H1 (cell line): ENCODE results near the gene ARID1B. TPM values are rescaled to one million over a fixed set of nuclear protein-coding genes. Genes with fewer than 3 reads are reported as not detected.

Source experiments
- CTCF ChIA-PET: fragments of 300-600 bp; sonication (Branson Sonifier 250); formaldehyde crosslinking; loops from one replicate; lab custom pipeline; 2021; ENCODE audit not compliant: partially characterized antibody; lab: Charles Lee
- POLR2A ChIA-PET: fragments of 300-600 bp; sonication (Branson Sonifier 250); formaldehyde crosslinking; loops from one replicate; lab custom pipeline; 2021; ENCODE audit warnings: inconsistent platforms; ENCODE audit not compliant: partially characterized antibody; lab: Charles Lee
- DNase-seq, 2 experiments: peaks; one replicate each; pipeline versions ENCODE4 v3.0.0 to v3.0.0-alpha.2; 2010 to 2022; ENCODE audit warnings: low spot score in 2 of 2, low read depth in 1 of 2, mixed read lengths in 1 of 2
- FAIRE-seq: peaks from 2 replicates; lab custom pipeline; 2011; peaks lifted over from hg19 to GRCh38; lab: Jason Lieb, UNC
- H2AFZ ChIP-seq: 2 replicates; pipeline ENCODE4 v1.8.1; 2012; ENCODE audit warnings: low read length, inconsistent platforms
- H2AK5ac ChIP-seq: 2 replicates; pipeline ENCODE4 v1.6.1; 2013; ENCODE audit warnings: low read depth, low read length
- H2BK120ac ChIP-seq: replicated peaks from 2 replicates; pipeline ENCODE3; 2013; ENCODE audit warnings: low read depth, low read length, inconsistent platforms
- H2BK12ac ChIP-seq: 2 replicates; pipeline ENCODE4 v1.6.1; 2013; ENCODE audit warnings: low read depth, low read length
- H2BK15ac ChIP-seq: 2 replicates; pipeline ENCODE4 v1.6.1; 2013; ENCODE audit warnings: low read length
- H2BK20ac ChIP-seq: 2 replicates; pipeline ENCODE4 v1.6.1; 2013; ENCODE audit warnings: low read length
- H2BK5ac ChIP-seq: 2 replicates; pipeline ENCODE4 v1.6.1; 2013; ENCODE audit warnings: low read depth, low read length
- H3K14ac ChIP-seq: 2 replicates; pipeline ENCODE4 v1.6.1; 2013; ENCODE audit warnings: inconsistent platforms; ENCODE audit not compliant: insufficient read length
- H3K18ac ChIP-seq: 2 replicates; pipeline ENCODE4 v1.6.1; 2013; ENCODE audit warnings: low read length; ENCODE audit errors: extremely low read depth
- H3K23ac ChIP-seq: 2 replicates; pipeline ENCODE4 v1.6.1; 2013; ENCODE audit warnings: inconsistent platforms; ENCODE audit not compliant: insufficient read length
- H3K23me2 ChIP-seq: 2 replicates; pipeline ENCODE4 v1.6.1; 2013; ENCODE audit warnings: low read depth, low read length
- H3K27ac ChIP-seq: 2 replicates; pipeline ENCODE4 v1.6.1; 2011; ENCODE audit warnings: low read depth, low read length, inconsistent platforms
- H3K27me3 ChIP-seq, 4 experiments: replicated peaks in 1 of 4; 1 replicate in 1 of 4; 2 replicates in 3 of 4; pipeline versions ENCODE4 v1.6.1 to v1.8.1; 2011 to 2013; ENCODE audit warnings: low read length in 3 of 4, mild to moderate bottlenecking in 3 of 4, inconsistent platforms in 2 of 4, mixed read lengths in 2 of 4, moderate library complexity in 1 of 4; ENCODE audit not compliant: control insufficient read depth in 3 of 4, insufficient read depth in 3 of 4; ENCODE audit errors: extremely low read depth in 1 of 4
- H3K36me3 ChIP-seq, 4 experiments: 2 replicates each; pipeline versions ENCODE4 v1.6.1 to v1.8.1; 2011 to 2013; ENCODE audit warnings: mild to moderate bottlenecking in 4 of 4, low read length in 3 of 4, moderate library complexity in 2 of 4, control low read depth in 1 of 4, inconsistent platforms in 1 of 4; ENCODE audit not compliant: insufficient read depth in 4 of 4, control insufficient read depth in 2 of 4
- H3K4ac ChIP-seq: replicated peaks from 2 replicates; pipeline ENCODE3; 2013; ENCODE audit warnings: low read length, low read depth, mixed read lengths, inconsistent platforms; ENCODE audit not compliant: insufficient read length
- H3K4me1 ChIP-seq, 4 experiments: replicated peaks in 1 of 4; 1 replicate in 1 of 4; 2 replicates in 3 of 4; pipeline versions ENCODE4 v1.6.1 to v1.8.1; 2011 to 2013; ENCODE audit warnings: low read length in 3 of 4, inconsistent platforms in 2 of 4, mixed read lengths in 1 of 4; ENCODE audit not compliant: insufficient read depth in 4 of 4, control insufficient read depth in 3 of 4
- H3K4me2 ChIP-seq, 2 experiments: 2 replicates each; pipeline versions ENCODE4 v1.6.1 to v1.8.1; 2011 to 2013; ENCODE audit warnings: low read depth in 2 of 2, low read length in 2 of 2, control low read depth in 1 of 2, inconsistent platforms in 1 of 2, mild to moderate bottlenecking in 1 of 2; ENCODE audit not compliant: insufficient read depth in 1 of 2
- H3K4me3 ChIP-seq, 4 experiments: fragments of 200-600, 300-600 bp in 1 of 4; sonication (generic), shearing (Covaris generic), sonication (Bioruptor Twin) in 1 of 4; 2 replicates each; pipeline versions ENCODE4 v1.5.1 to v1.8.1; 2011 to 2016; ENCODE audit warnings: low read length in 4 of 4, low read depth in 3 of 4, control low read depth in 2 of 4, inconsistent platforms in 2 of 4, mild to moderate bottlenecking in 2 of 4, mixed read lengths in 1 of 4, moderate library complexity in 1 of 4; ENCODE audit not compliant: insufficient read depth in 2 of 4; ENCODE audit errors: extremely low read depth in 1 of 4
- H3K56ac ChIP-seq: replicated peaks from 2 replicates; pipeline ENCODE3; 2013; ENCODE audit warnings: low read depth, mild to moderate bottlenecking, mixed read lengths, low read length, inconsistent platforms; ENCODE audit not compliant: insufficient read length
- H3K79me1 ChIP-seq: 2 replicates; pipeline ENCODE4 v1.6.1; 2013; ENCODE audit warnings: low read depth, low read length, control low read depth
- H3K79me2 ChIP-seq, 2 experiments: 2 replicates each; pipeline versions ENCODE4 v1.6.1 to v1.8.1; 2012 to 2013; ENCODE audit warnings: low read length in 2 of 2, mild to moderate bottlenecking in 2 of 2, inconsistent platforms in 1 of 2; ENCODE audit not compliant: insufficient read depth in 2 of 2, control insufficient read depth in 1 of 2
- H3K9ac ChIP-seq, 4 experiments: replicated peaks in 1 of 4; 1 replicate in 1 of 4; 2 replicates in 3 of 4; pipeline versions ENCODE4 v1.6.1 to v1.8.1; 2011 to 2013; ENCODE audit warnings: low read depth in 3 of 4, low read length in 3 of 4, control low read depth in 2 of 4, mild to moderate bottlenecking in 2 of 4, moderate library complexity in 2 of 4, inconsistent platforms in 1 of 4; ENCODE audit errors: extremely low read depth in 1 of 4
- H3K9me3 ChIP-seq, 2 experiments: 2 replicates each; pipeline versions ENCODE4 v1.6.1 to v1.8.1; 2012 to 2013; ENCODE audit warnings: mild to moderate bottlenecking in 2 of 2, moderate library complexity in 2 of 2, control low read depth in 1 of 2, inconsistent platforms in 1 of 2, low read depth in 1 of 2, low read length in 1 of 2, mixed read lengths in 1 of 2; ENCODE audit not compliant: insufficient read depth in 2 of 2
- H4K20me1 ChIP-seq, 2 experiments: replicated peaks in 1 of 2; 2 replicates each; pipeline versions ENCODE3 to v1.8.1; 2011 to 2013; ENCODE audit warnings: inconsistent platforms in 2 of 2, low read length in 2 of 2, mild to moderate bottlenecking in 1 of 2; ENCODE audit not compliant: insufficient read depth in 2 of 2, control insufficient read depth in 1 of 2
- H4K5ac ChIP-seq: 2 replicates; pipeline ENCODE4 v1.6.1; 2013; ENCODE audit warnings: low read length, low read depth, mixed read lengths, inconsistent platforms; ENCODE audit not compliant: insufficient read length
- H4K8ac ChIP-seq: 2 replicates; pipeline ENCODE4 v1.8.0; 2013; ENCODE audit warnings: mild to moderate bottlenecking, moderate library complexity, low read length, inconsistent platforms; ENCODE audit not compliant: insufficient read depth; ENCODE audit errors: extremely low read depth
- H4K91ac ChIP-seq: replicated peaks from 2 replicates; pipeline ENCODE3; 2013; ENCODE audit warnings: low read length, mixed read lengths, inconsistent platforms; ENCODE audit not compliant: insufficient read length
- CBX8 ChIP-seq: fragments of 300-800, 300-1000 bp; sonication (generic); IDR thresholded peaks from 2 replicates; pipeline ENCODE4 v1.7.1; 2016; ENCODE audit warnings: low read depth, low read length, borderline replicate concordance
- EZH2 ChIP-seq: fragments of 200-600 bp; sonication (generic); IDR thresholded peaks from 2 replicates; pipeline ENCODE4 v1.7.1; 2012; ENCODE audit warnings: low read depth, mild to moderate bottlenecking, moderate library complexity, low read length, inconsistent platforms; ENCODE audit not compliant: severe bottlenecking
- KDM5A ChIP-seq: fragments of 200-600 bp; IDR thresholded peaks from 2 replicates; pipeline ENCODE4 v1.7.1; 2012; ENCODE audit warnings: mild to moderate bottlenecking, low read length, inconsistent platforms, mixed read lengths
- RFX5 ChIP-seq: IDR thresholded peaks from 2 replicates; pipeline ENCODE4 v1.6.1; 2011; ENCODE audit warnings: low read depth, low read length, improper control_type of control experiment, borderline replicate concordance
- RXRA ChIP-seq: IDR thresholded peaks from 2 replicates; pipeline ENCODE4 v1.6.1; 2011; ENCODE audit warnings: low read depth, mild to moderate bottlenecking, low read length, moderate library complexity; ENCODE audit not compliant: insufficient read depth
- SIN3A ChIP-seq, 2 experiments: IDR thresholded peaks in 1 of 2; conservative IDR thresholded peaks in 1 of 2; 2 replicates each; pipeline ENCODE4 v1.6.1; 2011 to 2012; ENCODE audit warnings: low read length in 2 of 2, improper control_type of control experiment in 1 of 2, low read depth in 1 of 2, mild to moderate bottlenecking in 1 of 2
- WGBS, 2 experiments: shearing (Covaris generic) in 1 of 2; methylation state at CpG; one replicate each; pipeline versions ENCODE4 v1.1.6 to v1.1.7; 2013 to 2015; ENCODE audit warnings: low lambda C conversion rate in 2 of 2, mixed read lengths in 2 of 2, inconsistent platforms in 1 of 2, low coverage in 1 of 2, missing lambda C conversion rate in 1 of 2; ENCODE audit not compliant: insufficient replicate concordance in 2 of 2, insufficient coverage in 1 of 2, insufficient read length in 1 of 2; ENCODE audit errors: extremely low coverage in 1 of 2, missing lambda C conversion rate in 1 of 2; 5-methylcytosine and 5-hydroxymethylcytosine counted together
- polyA plus RNA-seq, 7 experiments: library from polyadenylated mRNA; depleted of rRNA in 3 of 7; stranded (reverse) in 5 of 7; unstranded in 2 of 7; fragments of >200 nt in 5 of 7; fragments of 200-250 nt in 2 of 7; gene quantifications; 1 replicate in 5 of 7; 2 replicates in 1 of 7; 4 replicates in 1 of 7; pipeline versions ENCODE4 v1.2.1 to v1.2.3, GENCODE V29; 2011 to 2013; ENCODE audit warnings: missing spikeins in 2 of 7, mixed read lengths in 2 of 7
- total RNA-seq: library from RNA; stranded (reverse); fragmentation: NEBNext Ultra II Directional; extraction: Animal tissue kit (Norgen Biotek cat#: 25700); gene quantifications from 2 replicates; pipeline ENCODE4 v1.2.1, GENCODE V29; 2021

The ARID1B gene
- total and polyA plus RNA-seq, 2 of the 8 experiments (the other 6 are each of a cell fraction or from before 2014, with no cell fraction given), result 24.3 to 70.3 TPM

DNA sequence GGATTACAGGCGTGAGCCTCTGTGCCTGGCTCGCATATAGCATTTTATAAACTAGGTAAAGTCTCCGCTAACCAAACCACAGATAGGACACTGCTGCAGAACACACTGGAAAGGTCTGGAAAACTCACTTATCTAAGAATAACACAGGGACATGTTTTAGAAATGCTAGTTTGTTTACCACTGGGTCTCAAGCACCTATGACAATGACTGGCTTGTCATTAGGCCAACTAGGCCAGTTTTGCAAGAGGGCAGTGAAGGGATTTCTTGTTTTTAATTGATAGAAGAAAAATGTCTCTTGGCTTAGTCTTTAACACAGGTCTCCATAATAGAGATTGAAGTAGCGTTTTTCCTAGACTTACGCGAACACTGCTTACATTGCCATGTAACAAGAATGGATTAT lies 344.7 kb downstream of the ARID1B start:
- no peak overlapping the region for H3K4me2 ChIP-seq
- H3K23ac ChIP-seq, result no peak overlapping the region
- no peak overlapping the region for H3K18ac ChIP-seq
- H3K4ac ChIP-seq, result no peak overlapping the region
- DNase-seq, result no peak
- no peaks in the 10 kb centered on the region for H3K23me2 ChIP-seq
- H3K36me3 ChIP-seq, result no peaks in the 10 kb centered on the region; a peak in 1 of 8 replicates
- no peak overlapping the region for H4K91ac ChIP-seq
- H2AK5ac ChIP-seq, result no peak overlapping the region
- H3K9ac ChIP-seq, result no peak overlapping the region
- H3K14ac ChIP-seq, result no peak overlapping the region
- H3K27ac ChIP-seq, result no peak overlapping the region
- H3K4me1 ChIP-seq, result peaks cover 0 to 4% (median 1%) of the 10 kb centered on the region in 4 experiments; a peak in 2 of 7 replicates
- no peak for FAIRE-seq
- no peak overlapping the region for H2BK20ac ChIP-seq
- no peak overlapping the region for H4K8ac ChIP-seq
- no peak overlapping the region for H2BK15ac ChIP-seq
- no peak overlapping the region for H3K56ac ChIP-seq
- H3K79me1 ChIP-seq, result no peaks in the 10 kb centered on the region
- no peaks in the 10 kb centered on the region for H3K9me3 ChIP-seq
- H2BK5ac ChIP-seq, result no peak overlapping the region
- H2AFZ ChIP-seq, result no peak overlapping the region
- H4K5ac ChIP-seq, result no peak overlapping the region
- H4K20me1 ChIP-seq, result peaks cover 0 to 1% of the 10 kb centered on the region in 2 experiments
- POLR2A ChIA-PET, result interaction anchor here (0.7 kb wide), 1 partner anchor 85 kb away, joined by 3 read pairs; no protein-coding TSS in a partner anchor
- CTCF ChIA-PET, result interaction anchor here (1.0 to 2.7 kb wide), 3 partner anchors 18 to 86 kb away, joined by 3 to 11 read pairs (median 4); no protein-coding TSS in a partner anchor
- no peak overlapping the region for H2BK12ac ChIP-seq
- H3K27me3 ChIP-seq, result no peaks in the 10 kb centered on the region
- no peak overlapping the region for H2BK120ac ChIP-seq
- WGBS, 2 experiments, result 98% methylated on average over 6 of the region's 6 CpGs; no CpG with 5 or more reads in 1 of the 2 experiments
- no peak overlapping the region for H3K4me3 ChIP-seq
- H3K79me2 ChIP-seq, result no peaks in the 10 kb centered on the region
- TF ChIP-seq RFX5 (no peak), EZH2 (no peak), SIN3A (conservative IDR thresholded peaks at IDR 0.05 in 1 of 2, IDR thresholded peaks at IDR 0.05 in 1 of 2; ENCODE audit: low read depth in 1 of 2, low read length in 2 of 2) (no peak), CBX8 (no peak), RXRA (no peak), KDM5A (no peak)
